Left ventricle myocardium inferior (tissue), 1 donor: ENCODE data around the gene KRTAP10-5. TPM values are rescaled to one million over a fixed set of nuclear protein-coding genes. Genes with fewer than 3 reads are reported as not detected.
"Not testable (repeated sequence)": the region's sequence is repeated elsewhere in the genome, so short reads cannot be mapped to it uniquely, and the experiment has no call there.

ENCODE experiments used
- DNase-seq: peaks from one replicate; pipeline ENCODE4 v3.0.0-alpha.2; 2020
- H3K27ac ChIP-seq: fragments of 200-600 bp; replicated peaks from 2 replicates; pipeline ENCODE4 v1.8.0; 2021
- H3K27me3 ChIP-seq: fragments of 200-600 bp; 2 replicates; pipeline ENCODE4 v1.8.0; 2021; ENCODE audit warnings: low read depth
- H3K36me3 ChIP-seq: fragments of 200-600 bp; 2 replicates; pipeline ENCODE4 v1.8.0; 2021
- H3K4me1 ChIP-seq: fragments of 200-600 bp; 2 replicates; pipeline ENCODE4 v1.8.0; 2021
- H3K4me3 ChIP-seq: fragments of 200-600 bp; 2 replicates; pipeline ENCODE4 v1.8.0; 2021; ENCODE audit warnings: mild to moderate bottlenecking, moderate library complexity
- H3K9me3 ChIP-seq: fragments of 200-600 bp; replicated peaks from 2 replicates; pipeline ENCODE4 v1.8.0; 2021
- CTCF ChIP-seq: fragments of 200-600 bp; IDR thresholded peaks from 2 replicates; pipeline ENCODE4 v1.8.0; 2021; ENCODE audit warnings: antibody characterized with exemption, mild to moderate bottlenecking, borderline replicate concordance
- intact Hi-C: fragments of 100-400 bp; cut with micrococcal nuclease; formaldehyde crosslinking; loops from one replicate; pipeline ENCODE4 v1.11.0; 2022
- total RNA-seq: library from RNA; stranded (reverse); fragmentation: NEBNext Ultra II Directional; extraction: Animal tissue kit (Norgen Biotek cat#: 25700); gene quantifications from one replicate; pipeline ENCODE4 v1.2.1, GENCODE V29; 2021
- donor health status: DM: no; HTN: yes; CAD: no; lungs with severe emphysema.

Gene KRTAP10-5
- total RNA-seq, 1 donor from 2014 or later: not detected

- peaks cover 26% of the 10 kb centered on the region for H3K27me3 ChIP-seq
- intact Hi-C loops: no loop called here
- peaks cover 41% of the 10 kb centered on the region for H3K9me3 ChIP-seq
- TF ChIP-seq CTCF: no peak
- no peak overlapping the region for H3K27ac ChIP-seq
- DNase-seq: no peak
- no peaks in the 10 kb centered on the region for H3K36me3 ChIP-seq
- no peak overlapping the region for H3K4me3 ChIP-seq
- H3K4me1 ChIP-seq: no peaks in the 10 kb centered on the region
Measured at GRCh38 chr21:44578371-44579055, 1.9 kb downstream of the KRTAP10-5 start.

- DNase-seq: no peak
Measured at GRCh38 chr21:44576025-44576420, 4.4 kb downstream of the KRTAP10-5 start.

GRCh38 chr21:44575307-44576024 lies 4.9 kb downstream of the KRTAP10-5 start:
- intact Hi-C loops: no loop called here
- H3K4me3 ChIP-seq: no peak overlapping the region
- DNase-seq: no peak
- no peak overlapping the region for H3K27ac ChIP-seq
- no peaks in the 10 kb centered on the region for H3K36me3 ChIP-seq
- peaks cover 35% of the 10 kb centered on the region for H3K9me3 ChIP-seq
- peaks cover 24% of the 10 kb centered on the region for H3K27me3 ChIP-seq
- H3K4me1 ChIP-seq: no peaks in the 10 kb centered on the region
- TF ChIP-seq CTCF: no peak

More at GRCh38 chr21:44576025-44576420, 4.4 kb downstream of the KRTAP10-5 start:
- Histone ChIP-seq H3K27me3 (peaks cover 24% of the 10 kb centered on the region), H3K27ac (no peak overlapping the region), H3K36me3 (no peaks in the 10 kb centered on the region), H3K4me1 (no peaks in the 10 kb centered on the region), H3K4me3 (no peak overlapping the region), H3K9me3 (peaks cover 36% of the 10 kb centered on the region)
- TF ChIP-seq CTCF: no peak
- intact Hi-C loops: no loop called here

- Histone ChIP-seq H3K36me3 (no peaks in the 10 kb centered on the region), H3K9me3 (peaks cover 37% of the 10 kb centered on the region), H3K4me3 (no peak overlapping the region), H3K27me3 (peaks cover 18% of the 10 kb centered on the region), H3K4me1 (no peaks in the 10 kb centered on the region), H3K27ac (no peak overlapping the region)
- DNase-seq: no peak
- intact Hi-C loops: no loop called here
- TF ChIP-seq CTCF: no peak
Measured at GRCh38 chr21:44574457-44575306, 5.7 kb downstream of the KRTAP10-5 start.

GRCh38 chr21:44573630-44574456 lies 6.6 kb downstream of the KRTAP10-5 start, which contains the start of gene KRTAP10-4:
KRTAP10-4 (plus strand) TSS chr21:44573729; CDS start chr21:44573759, 30 bp downstream.
- DNase-seq, intact Hi-C loops: not testable (repeated sequence)
- peaks cover 22% of the 10 kb centered on the region for H3K27me3 ChIP-seq

More at GRCh38 chr21:44573630-44574456, 6.6 kb downstream of the KRTAP10-5 start, which contains the start of gene KRTAP10-4:
- H3K36me3 ChIP-seq, H3K4me3 ChIP-seq, H3K27ac ChIP-seq, H3K4me1 ChIP-seq: not testable (repeated sequence)
- H3K9me3 ChIP-seq: peaks cover 37% of the 10 kb centered on the region
